ENCODE results near the gene CACNA1B.

Gene CACNA1B

DNA sequence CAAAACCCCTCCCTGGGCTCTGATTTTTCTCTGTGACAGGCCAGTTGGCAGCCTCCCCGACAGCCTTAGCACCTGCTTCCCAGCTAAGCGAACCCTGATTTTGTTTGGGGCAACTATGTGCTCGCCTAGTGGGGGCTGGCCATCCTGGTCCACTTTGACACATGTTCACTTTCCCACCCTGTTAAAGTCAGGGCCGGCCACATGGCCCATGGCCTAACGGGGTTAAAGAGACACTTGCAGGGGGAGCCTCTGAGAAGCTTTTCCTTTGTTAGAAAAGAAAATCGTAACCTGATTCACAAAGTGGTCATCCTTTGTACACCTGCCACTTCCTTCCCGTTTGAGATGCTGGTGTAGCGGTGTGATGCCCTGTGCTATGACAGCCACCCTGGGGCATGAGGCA lies 1.3 kb upstream of the CACNA1B start:
- Histone ChIP-seq H3K4me2 (no peak overlapping the region), H2AFZ (ENCODE audit: low read depth) (no peak overlapping the region), H3K36me3 (ENCODE audit: insufficient read depth) (no peaks in the 10 kb centered on the region), H3K4me1 (ENCODE audit: low read depth, poor library complexity, severe bottlenecking) (no peaks in the 10 kb centered on the region), H3K27ac (no peak overlapping the region), H3K27me3 (ENCODE audit: insufficient read depth, low read depth) (peaks cover 9% of the 10 kb centered on the region; the same call in 1 of the 2 replicates), H3K9ac (no peak overlapping the region), H4K20me1 (ENCODE audit: insufficient read depth) (no peaks in the 10 kb centered on the region), H3K79me2 (ENCODE audit: insufficient read depth, low read depth) (no peaks in the 10 kb centered on the region), H3K4me3 (IDR thresholded peaks at IDR 0.05; ENCODE audit: insufficient read depth, low read depth, low read length) (no peak overlapping the region)
- TF ChIP-seq, protein P1, sequence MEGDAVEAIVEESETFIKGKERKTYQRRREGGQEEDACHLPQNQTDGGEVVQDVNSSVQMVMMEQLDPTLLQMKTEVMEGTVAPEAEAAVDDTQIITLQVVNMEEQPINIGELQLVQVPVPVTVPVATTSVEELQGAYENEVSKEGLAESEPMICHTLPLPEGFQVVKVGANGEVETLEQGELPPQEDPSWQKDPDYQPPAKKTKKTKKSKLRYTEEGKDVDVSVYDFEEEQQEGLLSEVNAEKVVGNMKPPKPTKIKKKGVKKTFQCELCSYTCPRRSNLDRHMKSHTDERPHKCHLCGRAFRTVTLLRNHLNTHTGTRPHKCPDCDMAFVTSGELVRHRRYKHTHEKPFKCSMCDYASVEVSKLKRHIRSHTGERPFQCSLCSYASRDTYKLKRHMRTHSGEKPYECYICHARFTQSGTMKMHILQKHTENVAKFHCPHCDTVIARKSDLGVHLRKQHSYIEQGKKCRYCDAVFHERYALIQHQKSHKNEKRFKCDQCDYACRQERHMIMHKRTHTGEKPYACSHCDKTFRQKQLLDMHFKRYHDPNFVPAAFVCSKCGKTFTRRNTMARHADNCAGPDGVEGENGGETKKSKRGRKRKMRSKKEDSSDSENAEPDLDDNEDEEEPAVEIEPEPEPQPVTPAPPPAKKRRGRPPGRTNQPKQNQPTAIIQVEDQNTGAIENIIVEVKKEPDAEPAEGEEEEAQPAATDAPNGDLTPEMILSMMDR (conservative IDR thresholded peaks at IDR 0.05; ENCODE audit: low read depth, low read length) = no peak

DNA sequence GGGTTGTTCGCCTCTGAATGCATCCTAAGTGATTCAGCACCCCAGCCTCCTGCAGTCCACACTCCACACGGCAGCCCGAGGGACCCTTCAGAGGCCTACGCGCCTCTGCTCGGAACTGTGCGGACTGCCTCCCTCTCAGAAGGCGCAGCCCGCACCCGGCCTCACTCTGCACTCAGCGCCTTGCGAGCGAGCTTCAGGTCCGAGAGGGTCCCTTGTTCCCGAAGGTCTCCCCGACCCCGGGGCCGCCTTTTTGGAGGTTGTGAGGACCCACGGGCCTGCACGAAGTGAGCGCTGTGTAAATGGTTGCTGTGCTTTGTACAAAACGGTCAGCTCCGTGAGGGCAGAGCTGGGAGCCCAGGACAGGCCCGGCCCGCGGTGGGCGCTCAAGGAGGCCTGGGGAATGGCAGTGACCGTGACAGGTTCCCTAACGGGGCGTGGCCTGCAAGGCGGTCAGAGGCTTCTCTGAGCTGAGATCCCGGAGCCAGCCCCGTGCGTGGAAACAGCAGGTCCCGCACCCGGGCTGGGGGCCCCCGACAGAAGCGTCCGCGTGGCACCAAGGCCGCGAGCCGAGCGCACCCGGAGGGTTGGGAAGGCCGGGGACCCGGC lies 698 bp upstream of the CACNA1B start:
- H3K27ac ChIP-seq = no peak overlapping the region

DNA sequence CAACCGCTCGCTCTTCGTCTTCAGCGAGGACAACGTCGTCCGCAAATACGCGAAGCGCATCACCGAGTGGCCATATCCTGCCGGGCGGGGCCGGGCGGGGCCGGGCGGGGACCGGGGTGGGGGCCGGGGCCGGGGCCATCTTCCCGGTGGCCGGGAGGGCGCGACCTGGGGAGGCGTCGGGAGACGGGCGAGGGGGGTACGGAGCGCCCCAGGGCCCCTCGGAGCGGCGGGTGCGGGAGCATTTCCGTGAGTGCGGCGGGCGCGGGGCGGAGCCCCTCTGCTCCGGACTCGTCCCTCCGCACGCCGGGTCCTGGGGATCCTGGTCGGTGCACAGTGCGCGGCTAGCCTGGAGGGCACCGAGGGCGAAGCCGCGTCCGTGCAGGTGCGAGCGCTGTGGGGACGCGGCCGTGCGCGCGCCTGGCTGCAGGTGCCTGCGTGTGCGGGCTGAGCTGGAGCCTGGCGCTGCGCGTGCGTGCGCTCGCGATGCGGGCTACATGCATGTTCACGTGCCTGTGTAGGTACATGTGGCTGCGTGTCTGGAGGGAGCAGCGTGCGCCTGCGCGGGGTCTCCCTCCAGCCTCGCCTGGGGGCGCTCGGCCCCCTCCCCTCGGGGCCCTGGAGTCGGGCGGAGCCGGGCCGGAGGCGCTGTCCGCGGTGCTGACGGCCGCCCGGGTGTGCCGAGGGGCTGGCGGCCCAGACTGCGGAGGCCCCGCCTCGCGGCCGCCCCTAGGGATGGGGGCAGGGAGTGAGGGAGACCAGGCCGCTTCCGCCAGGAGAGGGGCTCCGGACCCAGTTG lies 762 bp downstream of the CACNA1B start:
- Histone ChIP-seq H3K79me2 (ENCODE audit: insufficient read depth, low read depth) (no peaks in the 10 kb centered on the region), H4K20me1 (ENCODE audit: insufficient read depth) (no peaks in the 10 kb centered on the region), H3K27me3 (ENCODE audit: insufficient read depth, low read depth) (peaks cover 17% of the 10 kb centered on the region; the same call in 1 of the 2 replicates), H3K4me3 (IDR thresholded peaks at IDR 0.05; ENCODE audit: insufficient read depth, low read depth, low read length) (no peak overlapping the region), H3K27ac (no peak overlapping the region), H3K36me3 (ENCODE audit: insufficient read depth) (no peaks in the 10 kb centered on the region), H3K9ac (no peak overlapping the region), H3K4me1 (ENCODE audit: low read depth, poor library complexity, severe bottlenecking) (no peaks in the 10 kb centered on the region), H3K4me2 (no peak overlapping the region), H2AFZ (ENCODE audit: low read depth) (no peak overlapping the region)
- TF ChIP-seq, protein P1 (conservative IDR thresholded peaks at IDR 0.05; ENCODE audit: low read depth, low read length) = no peak

More for the DNA sequence above, 698 bp upstream of the CACNA1B start:
- H3K4me2 ChIP-seq = no peak overlapping the region
- H2AFZ ChIP-seq (ENCODE audit: low read depth) = no peak overlapping the region
- no peaks in the 10 kb centered on the region for H3K4me1 ChIP-seq (ENCODE audit: low read depth, poor library complexity, severe bottlenecking)
- H3K4me3 ChIP-seq (IDR thresholded peaks at IDR 0.05; ENCODE audit: insufficient read depth, low read depth, low read length) = no peak overlapping the region
- H4K20me1 ChIP-seq (ENCODE audit: insufficient read depth) = no peaks in the 10 kb centered on the region
- H3K9ac ChIP-seq = no peak overlapping the region
- H3K36me3 ChIP-seq (ENCODE audit: insufficient read depth) = no peaks in the 10 kb centered on the region
- TF ChIP-seq, protein P1 (conservative IDR thresholded peaks at IDR 0.05; ENCODE audit: low read depth, low read length) = no peak
- no peaks in the 10 kb centered on the region for H3K79me2 ChIP-seq (ENCODE audit: insufficient read depth, low read depth)
- H3K27me3 ChIP-seq (ENCODE audit: insufficient read depth, low read depth) = peaks cover 12% of the 10 kb centered on the region; the same call in 1 of the 2 replicates

DNA sequence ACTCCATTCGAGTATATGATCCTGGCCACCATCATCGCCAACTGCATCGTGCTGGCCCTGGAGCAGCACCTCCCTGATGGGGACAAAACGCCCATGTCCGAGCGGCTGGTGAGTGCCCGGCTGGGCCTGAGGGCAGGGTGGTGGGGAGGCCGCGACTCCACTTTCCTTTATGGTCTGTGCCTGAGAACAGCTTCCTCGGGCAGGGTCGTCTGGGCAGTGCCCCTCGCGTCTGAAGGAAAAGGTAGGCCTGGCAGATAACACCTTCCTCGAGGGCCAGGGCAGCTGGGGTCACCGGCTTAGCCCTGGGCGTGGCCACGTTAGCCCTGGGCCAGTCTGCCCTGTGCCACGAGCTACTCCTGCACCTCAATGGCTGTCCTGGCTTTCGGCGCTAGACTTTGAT lies 1.5 kb downstream of the CACNA1B start:
- peaks cover 17% of the 10 kb centered on the region; the same call in 1 of the 2 replicates for H3K27me3 ChIP-seq (ENCODE audit: insufficient read depth, low read depth)
- H3K4me1 ChIP-seq (ENCODE audit: low read depth, poor library complexity, severe bottlenecking) = no peaks in the 10 kb centered on the region
- no peak overlapping the region for H3K9ac ChIP-seq
- H3K36me3 ChIP-seq (ENCODE audit: insufficient read depth) = no peaks in the 10 kb centered on the region
- no peak overlapping the region for H2AFZ ChIP-seq (ENCODE audit: low read depth)
- no peaks in the 10 kb centered on the region for H3K79me2 ChIP-seq (ENCODE audit: insufficient read depth, low read depth)
- H3K4me2 ChIP-seq = no peak overlapping the region
- H3K4me3 ChIP-seq (IDR thresholded peaks at IDR 0.05; ENCODE audit: insufficient read depth, low read depth, low read length) = no peak overlapping the region
- TF ChIP-seq, protein P1 (conservative IDR thresholded peaks at IDR 0.05; ENCODE audit: low read depth, low read length) = no peak
- H3K27ac ChIP-seq = no peak overlapping the region
- H4K20me1 ChIP-seq (ENCODE audit: insufficient read depth) = no peaks in the 10 kb centered on the region

Data from KMS-11 (cell line).